ENCODE results near the gene LRP1. TPM values are rescaled to one million over a fixed set of nuclear protein-coding genes. Genes with fewer than 3 reads are reported as not detected.

LRP1 gene
- total RNA-seq, 4 donors from 2014 or later: 83.1 to 149 (median 106) TPM

GRCh38 chr12:57166971-57167371 lies 38.7 kb downstream of the LRP1 start:
- Histone ChIP-seq H3K36me3 (peaks cover 63% of the 10 kb centered on the region), H3K27ac (peak overlapping the region; percentile 1)

GRCh38 chr12:57168058-57168457 lies 39.8 kb downstream of the LRP1 start:
- DNase-seq (ENCODE audit: low spot score in 2 of 2): no peak
- H3K4me1 ChIP-seq: peaks cover 64% of the 10 kb centered on the region
- no peak overlapping the region for H3K4me3 ChIP-seq
- no peak overlapping the region for H3K27ac ChIP-seq
- no peaks in the 10 kb centered on the region for H3K9me3 ChIP-seq
- WGBS: 94% methylated on average over 7 of the region's 10 CpGs
- H3K36me3 ChIP-seq: peaks cover 52% of the 10 kb centered on the region
- H3K27me3 ChIP-seq: no peaks in the 10 kb centered on the region
- TF ChIP-seq EP300 (IDR thresholded peaks at IDR 0.05) (no peak), CTCF (IDR thresholded peaks at IDR 0.05) (no peak), POLR2AphosphoS5 (IDR thresholded peaks at IDR 0.05) (no peak), POLR2A (IDR thresholded peaks at IDR 0.05) (no peak)

More at GRCh38 chr12:57166971-57167371, 38.7 kb downstream of the LRP1 start:
- Histone ChIP-seq H3K4me1 (peaks cover 56% of the 10 kb centered on the region), H3K27me3 (no peaks in the 10 kb centered on the region), H3K4me3 (no peak overlapping the region), H3K9me3 (no peaks in the 10 kb centered on the region)
- DNase-seq (ENCODE audit: low spot score in 2 of 2): no peak
- WGBS: 71% methylated on average over 5 of the region's 10 CpGs
- TF ChIP-seq CTCF (IDR thresholded peaks at IDR 0.05) (no peak), POLR2A (IDR thresholded peaks at IDR 0.05) (no peak), POLR2AphosphoS5 (IDR thresholded peaks at IDR 0.05) (no peak), EP300 (IDR thresholded peaks at IDR 0.05) (no peak)

- H3K27ac ChIP-seq: no peak overlapping the region
- no peaks in the 10 kb centered on the region for H3K9me3 ChIP-seq
- peaks cover 54% of the 10 kb centered on the region for H3K36me3 ChIP-seq
- no peaks in the 10 kb centered on the region for H3K27me3 ChIP-seq
- WGBS: 88% methylated on average over 20 of the region's 23 CpGs
- H3K4me3 ChIP-seq: no peak overlapping the region
- peaks cover 70% of the 10 kb centered on the region for H3K4me1 ChIP-seq
- no peak for DNase-seq (ENCODE audit: low spot score in 2 of 2)
- TF ChIP-seq POLR2AphosphoS5 (IDR thresholded peaks at IDR 0.05) (no peak), EP300 (IDR thresholded peaks at IDR 0.05) (no peak)
Measured at GRCh38 chr12:57169046-57169795, 40.9 kb downstream of the LRP1 start.

GRCh38 chr12:57169969-57170368 lies 41.7 kb downstream of the LRP1 start:
- no peak for DNase-seq (ENCODE audit: low spot score in 2 of 2)
- H3K36me3 ChIP-seq: peaks cover 51% of the 10 kb centered on the region
- no peaks in the 10 kb centered on the region for H3K9me3 ChIP-seq
- H3K27ac ChIP-seq: no peak overlapping the region
- no peak overlapping the region for H3K4me3 ChIP-seq
- peaks cover 74% of the 10 kb centered on the region for H3K4me1 ChIP-seq
- 38% methylated on average over 7 of the region's 7 CpGs for WGBS
- no peaks in the 10 kb centered on the region for H3K27me3 ChIP-seq
- TF ChIP-seq CTCF (IDR thresholded peaks at IDR 0.05): no peak

GRCh38 chr12:57170408-57170807 lies 42.1 kb downstream of the LRP1 start:
- H3K4me3 ChIP-seq: no peak overlapping the region
- peaks cover 74% of the 10 kb centered on the region for H3K4me1 ChIP-seq
- DNase-seq (ENCODE audit: low spot score in 2 of 2): no peak
- H3K9me3 ChIP-seq: no peaks in the 10 kb centered on the region
- 63% methylated on average over 1 of the region's 1 CpG for WGBS
- H3K27me3 ChIP-seq: no peaks in the 10 kb centered on the region
- TF ChIP-seq EP300 (IDR thresholded peaks at IDR 0.05) (no peak), POLR2AphosphoS5 (IDR thresholded peaks at IDR 0.05) (no peak), POLR2A (IDR thresholded peaks at IDR 0.05) (no peak), CTCF (IDR thresholded peaks at IDR 0.05) (no peak)
- no peak overlapping the region for H3K27ac ChIP-seq
- peaks cover 50% of the 10 kb centered on the region for H3K36me3 ChIP-seq
